NCI-H510A (cell line): Measurements from ENCODE around the gene KDM8.

Experiments used
- DNase-seq: peaks from one replicate; lab custom pipeline; 2025; lab: John Stamatoyannopoulos, UW

KDM8 gene

DNA sequence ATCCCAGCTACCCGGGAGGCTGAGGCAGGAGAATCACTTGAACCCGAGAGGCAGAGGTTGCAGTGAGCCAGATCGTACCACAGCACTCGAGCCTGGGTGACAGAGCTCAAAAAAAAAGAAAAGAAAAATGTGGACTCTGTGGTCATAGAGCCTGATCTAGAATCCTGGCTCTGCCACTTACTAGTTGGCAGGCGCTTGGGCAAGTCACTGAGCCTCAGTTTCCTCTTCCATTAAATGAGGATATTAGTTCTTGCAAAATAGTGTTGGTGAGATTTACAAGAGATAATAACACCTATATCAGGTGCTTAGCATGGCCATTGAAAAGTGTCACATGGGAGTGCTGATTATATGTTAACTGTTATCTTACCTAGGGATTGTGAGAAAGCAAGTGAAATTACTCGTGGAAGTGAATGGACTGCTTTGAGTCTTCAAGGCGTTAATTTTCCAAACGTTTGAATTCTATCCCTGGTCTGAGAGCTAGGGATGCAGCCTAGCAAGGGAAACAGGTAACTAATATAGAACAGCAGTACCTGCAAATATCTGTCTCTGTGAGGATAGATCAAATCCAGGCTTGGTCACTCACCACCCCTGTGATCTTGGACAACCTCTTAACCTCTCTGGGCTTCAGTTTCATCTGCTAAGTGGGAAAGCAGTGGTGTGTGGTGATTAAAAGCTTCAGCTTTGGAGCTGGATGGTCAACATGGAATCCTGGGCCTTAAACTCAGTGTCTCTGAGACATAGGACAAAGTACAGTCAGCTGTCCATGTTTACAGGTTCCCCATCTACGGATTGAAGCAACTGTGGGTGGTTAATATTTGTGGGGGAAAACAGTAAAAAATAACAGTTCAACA is 66.2 kb downstream of the KDM8 start:
- DNase-seq, result no peak

DNA sequence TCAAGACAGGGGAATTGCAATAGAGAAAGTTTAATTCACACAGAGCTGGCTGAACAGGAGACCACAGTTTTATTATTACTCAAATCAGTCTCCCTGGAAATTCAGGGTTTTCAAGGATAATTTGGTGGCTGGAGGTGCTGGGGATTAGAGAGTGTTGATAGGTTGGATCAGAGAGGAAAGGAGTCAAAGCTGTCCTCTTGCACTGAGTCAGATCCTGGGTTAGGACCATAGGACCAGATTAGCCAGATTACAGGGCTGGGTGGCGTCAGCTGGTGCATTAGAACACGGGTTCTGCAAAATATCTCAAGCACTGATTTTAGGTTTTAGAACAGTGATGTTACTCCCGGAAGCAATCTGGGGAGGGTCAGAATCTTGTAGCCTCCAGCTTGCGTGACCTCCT is 67.0 kb downstream of the KDM8 start:
- no peak for DNase-seq
